ENCODE results near the gene C17orf67.

The C17orf67 gene

DNA sequence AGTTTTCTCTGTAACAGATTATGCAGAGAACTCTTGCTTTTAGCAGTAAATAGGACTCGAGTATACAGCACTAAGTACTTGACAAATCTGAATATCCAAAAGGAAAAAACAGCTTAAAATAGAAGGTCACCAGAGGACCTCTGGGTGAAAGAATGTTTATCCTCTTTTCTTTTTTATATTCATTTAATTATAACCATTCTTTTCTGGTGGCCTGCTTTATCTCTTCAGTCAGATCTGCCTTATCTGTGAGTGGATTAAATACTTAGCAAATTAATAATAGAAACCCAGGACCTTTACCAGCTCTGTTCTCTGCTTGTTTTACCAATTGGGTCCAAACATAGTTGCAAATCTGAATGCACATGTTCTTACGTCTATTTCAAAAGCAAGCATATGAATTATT is 8.9 kb upstream of the C17orf67 start:
- TF ChIP-seq, protein P1, sequence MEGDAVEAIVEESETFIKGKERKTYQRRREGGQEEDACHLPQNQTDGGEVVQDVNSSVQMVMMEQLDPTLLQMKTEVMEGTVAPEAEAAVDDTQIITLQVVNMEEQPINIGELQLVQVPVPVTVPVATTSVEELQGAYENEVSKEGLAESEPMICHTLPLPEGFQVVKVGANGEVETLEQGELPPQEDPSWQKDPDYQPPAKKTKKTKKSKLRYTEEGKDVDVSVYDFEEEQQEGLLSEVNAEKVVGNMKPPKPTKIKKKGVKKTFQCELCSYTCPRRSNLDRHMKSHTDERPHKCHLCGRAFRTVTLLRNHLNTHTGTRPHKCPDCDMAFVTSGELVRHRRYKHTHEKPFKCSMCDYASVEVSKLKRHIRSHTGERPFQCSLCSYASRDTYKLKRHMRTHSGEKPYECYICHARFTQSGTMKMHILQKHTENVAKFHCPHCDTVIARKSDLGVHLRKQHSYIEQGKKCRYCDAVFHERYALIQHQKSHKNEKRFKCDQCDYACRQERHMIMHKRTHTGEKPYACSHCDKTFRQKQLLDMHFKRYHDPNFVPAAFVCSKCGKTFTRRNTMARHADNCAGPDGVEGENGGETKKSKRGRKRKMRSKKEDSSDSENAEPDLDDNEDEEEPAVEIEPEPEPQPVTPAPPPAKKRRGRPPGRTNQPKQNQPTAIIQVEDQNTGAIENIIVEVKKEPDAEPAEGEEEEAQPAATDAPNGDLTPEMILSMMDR (IDR thresholded peaks at IDR 0.05; ENCODE audit: insufficient read depth, low read length, missing control alignments): no peak
- CTCF ChIA-PET: interaction anchor here (3.8 kb wide), 1 partner anchor 23 kb away, joined by 19 read pairs; no protein-coding TSS in a partner anchor
- H3K4me3 ChIP-seq (ENCODE audit: low read depth, low read length): no peak overlapping the region
- POLR2A ChIA-PET: no interaction called here
- no peak for DNase-seq (ENCODE audit: low read depth, low spot score)

DNA sequence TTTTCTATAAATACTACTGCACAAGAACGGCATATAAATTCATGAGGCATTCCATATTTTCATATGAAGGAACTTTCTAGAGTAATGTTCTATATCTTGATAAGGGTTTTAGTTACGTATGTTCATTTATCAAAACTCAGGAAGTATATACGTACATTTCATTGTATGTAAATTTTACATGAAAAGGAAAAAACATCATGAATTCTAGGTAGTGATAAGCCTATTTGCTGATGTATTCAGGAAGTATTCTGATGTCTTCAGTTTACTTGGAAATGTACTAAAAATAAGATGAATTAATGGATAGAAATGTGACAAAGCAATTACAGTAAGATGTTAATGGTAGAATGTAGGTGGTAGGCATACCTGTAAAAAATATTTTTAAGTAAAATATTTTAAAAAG is 5.0 kb upstream of the C17orf67 start:
- DNase-seq (ENCODE audit: low read depth, low spot score): no peak
- H3K4me3 ChIP-seq (ENCODE audit: low read depth, low read length): no peak overlapping the region
- POLR2A ChIA-PET: no interaction called here
- CTCF ChIA-PET: interaction anchor here (1.1 to 2.0 kb wide), 2 partner anchors 14 to 19 kb away, joined by 5 to 11 read pairs; no protein-coding TSS in a partner anchor
- TF ChIP-seq, protein P1 (IDR thresholded peaks at IDR 0.05; ENCODE audit: insufficient read depth, low read length, missing control alignments): no peak

DNA sequence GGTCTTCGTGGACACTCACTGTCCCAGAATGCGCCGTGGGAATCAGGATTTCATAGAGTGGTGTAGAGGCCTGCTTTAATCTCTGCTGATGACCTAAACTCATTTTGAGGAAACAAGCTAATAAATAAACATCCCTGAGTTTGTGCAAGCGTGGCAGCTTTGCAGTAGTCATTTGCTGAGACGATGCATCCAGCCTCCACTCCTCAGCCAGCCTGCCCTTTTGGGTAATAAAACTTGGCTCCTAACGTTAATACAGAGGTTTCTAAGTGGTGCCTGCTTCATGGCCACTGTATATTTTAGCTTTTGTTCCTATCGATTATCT is 1.5 kb upstream of the C17orf67 start:
- no peak for DNase-seq (ENCODE audit: low read depth, low spot score)
- ChIA-PET POLR2A (interaction anchor here (0.6 kb wide), 1 partner anchor 75 kb away, joined by 3 read pairs; no protein-coding TSS in a partner anchor), CTCF (interaction anchor here (0.9 to 1.6 kb wide), 2 partner anchors 16 to 107 kb away, joined by 3 to 8 read pairs; no protein-coding TSS in a partner anchor)
- H3K4me3 ChIP-seq (ENCODE audit: low read depth, low read length): peak overlapping the region; percentile 74
- TF ChIP-seq, protein P1 (IDR thresholded peaks at IDR 0.05; ENCODE audit: insufficient read depth, low read length, missing control alignments): no peak

DNA sequence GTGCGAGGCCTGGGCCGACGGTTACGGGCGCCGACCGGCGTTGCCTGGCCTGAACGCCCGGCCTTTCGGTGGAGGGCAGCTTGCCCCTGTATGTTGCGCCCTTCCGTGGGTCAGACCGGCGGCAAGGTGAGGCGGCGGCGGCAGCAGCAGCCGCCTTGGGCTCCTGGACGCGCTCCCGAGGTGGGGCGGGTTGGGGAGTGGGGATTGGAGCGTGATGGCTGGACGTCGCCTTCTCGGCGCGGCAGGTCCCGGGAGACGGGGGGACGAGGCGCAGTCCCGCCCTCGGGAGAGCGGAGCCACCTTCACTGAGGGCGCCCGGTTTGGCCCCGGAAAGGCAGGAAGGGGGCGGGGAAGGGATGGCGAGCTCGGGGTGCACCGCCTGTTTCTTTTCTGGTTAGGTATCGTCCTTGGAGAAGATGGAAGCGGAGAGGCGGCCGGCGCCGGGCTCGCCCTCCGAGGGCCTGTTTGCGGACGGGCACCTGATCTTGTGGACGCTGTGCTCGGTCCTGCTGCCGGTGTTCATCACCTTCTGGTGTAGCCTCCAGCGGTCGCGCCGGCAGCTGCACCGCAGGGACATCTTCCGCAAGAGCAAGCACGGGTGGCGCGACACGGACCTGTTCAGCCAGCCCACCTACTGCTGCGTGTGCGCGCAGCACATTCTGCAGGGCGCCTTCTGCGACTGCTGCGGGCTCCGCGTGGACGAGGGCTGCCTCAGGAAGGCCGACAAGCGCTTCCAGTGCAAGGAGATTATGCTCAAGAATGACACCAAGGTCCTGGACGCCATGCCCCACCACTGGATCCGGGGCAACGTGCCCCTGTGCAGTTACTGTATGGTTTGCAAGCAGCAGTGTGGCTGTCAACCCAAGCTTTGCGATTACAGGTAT is 902 bp upstream of the C17orf67 start:
- ChIA-PET POLR2A (interaction anchor here (0.9 to 1.0 kb wide), 2 partner anchors 10 to 79 kb away, joined by 3 read pairs; partner anchors contain the start of gene TRIM25), CTCF (interaction anchor here (0.9 to 1.6 kb wide), 2 partner anchors 15 to 108 kb away, joined by 3 to 8 read pairs; no protein-coding TSS in a partner anchor)
- no peak for DNase-seq (ENCODE audit: low read depth, low spot score)
- TF ChIP-seq, protein P1 (IDR thresholded peaks at IDR 0.05; ENCODE audit: insufficient read depth, low read length, missing control alignments): no peak
- peak overlapping the region; percentile 74 for H3K4me3 ChIP-seq (ENCODE audit: low read depth, low read length)

DNA sequence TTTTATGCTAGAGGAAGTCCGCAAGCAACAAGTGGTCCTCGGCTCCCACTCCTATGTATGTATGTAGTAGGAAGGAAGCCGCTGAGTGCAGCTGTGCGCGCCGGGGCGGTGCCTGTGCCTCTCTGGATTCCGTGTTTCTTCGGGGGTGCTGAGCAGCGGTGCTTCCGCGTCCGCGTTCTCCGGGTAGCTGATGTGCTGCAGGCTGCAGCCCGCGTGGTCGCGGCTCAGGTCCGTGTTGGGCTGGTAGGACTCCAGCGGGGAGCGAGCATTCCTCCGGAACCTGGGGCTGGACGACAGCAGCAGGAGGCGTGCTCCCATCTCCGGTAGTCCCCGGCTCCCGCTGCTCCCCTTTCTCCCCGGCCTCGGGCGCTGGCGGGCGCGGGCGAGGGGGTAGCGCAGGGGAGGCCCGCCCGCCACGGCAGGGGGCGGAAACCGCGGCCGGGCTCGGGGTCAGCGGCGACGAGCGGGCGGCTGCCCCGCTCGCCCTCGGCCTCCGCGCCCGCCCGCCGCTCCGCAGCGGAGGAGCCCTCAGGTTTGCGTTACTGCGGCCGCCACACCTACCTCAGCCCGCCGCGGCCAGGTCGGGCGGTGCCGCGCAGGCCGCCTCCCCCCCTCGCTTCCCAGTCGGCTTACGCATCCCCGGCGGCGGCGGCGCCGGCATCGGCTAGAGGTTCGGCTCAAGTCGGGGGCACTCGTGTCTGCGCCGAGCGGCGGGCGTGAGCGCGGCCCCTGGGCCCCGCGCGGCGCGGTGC is 487 bp downstream of the C17orf67 start:
- peak overlapping the region; percentile 83 for H3K4me3 ChIP-seq (ENCODE audit: low read depth, low read length)
- ChIA-PET CTCF (interaction anchor here (1.0 to 2.0 kb wide), 5 partner anchors 9 to 107 kb away, joined by 3 to 22 read pairs (median 4); no protein-coding TSS in a partner anchor), POLR2A (interaction anchor here (0.9 to 1.0 kb wide), 2 partner anchors 9 to 81 kb away, joined by 3 read pairs; partner anchors contain the start of gene TRIM25)
- TF ChIP-seq, protein P1 (IDR thresholded peaks at IDR 0.05; ENCODE audit: insufficient read depth, low read length, missing control alignments): no peak
- no peak for DNase-seq (ENCODE audit: low read depth, low spot score)
